ENCODE data around the gene CEACAM7.

The CEACAM7 gene

GRCh38 chr19:41706741-41707501 is 18.9 kb upstream of the CEACAM7 start:
- TF ChIP-seq CTCF (IDR thresholded peaks at IDR 0.05; ENCODE audit: poor library complexity, severe bottlenecking): peak; percentile 85
- no peak for DNase-seq (ENCODE audit: low spot score)
- H3K4me3 ChIP-seq (ENCODE audit: severe bottlenecking): no peak overlapping the region

DNA sequence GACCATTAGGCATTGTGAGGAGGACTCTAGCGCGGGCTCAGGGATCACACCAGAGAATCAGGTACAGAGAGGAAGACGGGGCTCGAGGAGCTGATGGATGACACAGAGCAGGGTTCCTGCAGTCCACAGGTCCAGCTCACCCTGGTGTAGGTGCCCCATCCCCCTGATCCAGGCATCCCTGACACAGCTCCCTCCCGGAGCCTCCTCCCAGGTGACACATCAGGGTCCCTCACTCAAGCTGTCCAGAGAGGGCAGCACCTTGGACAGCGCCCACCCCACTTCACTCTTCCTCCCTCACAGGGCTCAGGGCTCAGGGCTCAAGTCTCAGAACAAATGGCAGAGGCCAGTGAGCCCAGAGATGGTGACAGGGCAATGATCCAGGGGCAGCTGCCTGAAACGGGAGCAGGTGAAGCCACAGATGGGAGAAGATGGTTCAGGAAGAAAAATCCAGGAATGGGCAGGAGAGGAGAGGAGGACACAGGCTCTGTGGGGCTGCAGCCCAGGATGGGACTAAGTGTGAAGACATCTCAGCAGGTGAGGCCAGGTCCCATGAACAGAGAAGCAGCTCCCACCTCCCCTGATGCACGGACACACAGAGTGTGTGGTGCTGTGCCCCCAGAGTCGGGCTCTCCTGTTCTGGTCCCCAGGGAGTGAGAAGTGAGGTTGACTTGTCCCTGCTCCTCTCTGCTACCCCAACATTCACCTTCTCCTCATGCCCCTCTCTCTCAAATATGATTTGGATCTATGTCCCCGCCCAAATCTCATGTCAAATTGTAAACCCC is 17.5 kb upstream of the CEACAM7 start:
- no peak for TF ChIP-seq CTCF (IDR thresholded peaks at IDR 0.05; ENCODE audit: poor library complexity, severe bottlenecking)
- no peak overlapping the region for H3K27ac ChIP-seq (ENCODE audit: poor library complexity, severe bottlenecking)
- no peak overlapping the region for H3K4me3 ChIP-seq (ENCODE audit: severe bottlenecking)
- DNase-seq (ENCODE audit: low spot score) (peak; percentile 36), ATAC-seq (ENCODE audit: low read depth) (peak; percentile 41; the same call in 1 of the 3 replicates)
- H3K9me3 ChIP-seq (ENCODE audit: severe bottlenecking): peaks cover 3% of the 10 kb centered on the region
- H3K27me3 ChIP-seq (ENCODE audit: insufficient read depth, poor library complexity, severe bottlenecking): no peaks in the 10 kb centered on the region
- no peaks in the 10 kb centered on the region for H3K36me3 ChIP-seq (ENCODE audit: low read depth)
- no peaks in the 10 kb centered on the region for H3K4me1 ChIP-seq (ENCODE audit: insufficient read depth, poor library complexity, severe bottlenecking)

More at GRCh38 chr19:41706741-41707501, 18.9 kb upstream of the CEACAM7 start:
- H3K27ac ChIP-seq (ENCODE audit: poor library complexity, severe bottlenecking): no peak overlapping the region
- no peaks in the 10 kb centered on the region for H3K4me1 ChIP-seq (ENCODE audit: insufficient read depth, poor library complexity, severe bottlenecking)
- no peaks in the 10 kb centered on the region for H3K27me3 ChIP-seq (ENCODE audit: insufficient read depth, poor library complexity, severe bottlenecking)
- peak; percentile 81 for ATAC-seq (ENCODE audit: low read depth)
- peaks cover 3% of the 10 kb centered on the region for H3K9me3 ChIP-seq (ENCODE audit: severe bottlenecking)
- H3K36me3 ChIP-seq (ENCODE audit: low read depth): no peaks in the 10 kb centered on the region

DNA sequence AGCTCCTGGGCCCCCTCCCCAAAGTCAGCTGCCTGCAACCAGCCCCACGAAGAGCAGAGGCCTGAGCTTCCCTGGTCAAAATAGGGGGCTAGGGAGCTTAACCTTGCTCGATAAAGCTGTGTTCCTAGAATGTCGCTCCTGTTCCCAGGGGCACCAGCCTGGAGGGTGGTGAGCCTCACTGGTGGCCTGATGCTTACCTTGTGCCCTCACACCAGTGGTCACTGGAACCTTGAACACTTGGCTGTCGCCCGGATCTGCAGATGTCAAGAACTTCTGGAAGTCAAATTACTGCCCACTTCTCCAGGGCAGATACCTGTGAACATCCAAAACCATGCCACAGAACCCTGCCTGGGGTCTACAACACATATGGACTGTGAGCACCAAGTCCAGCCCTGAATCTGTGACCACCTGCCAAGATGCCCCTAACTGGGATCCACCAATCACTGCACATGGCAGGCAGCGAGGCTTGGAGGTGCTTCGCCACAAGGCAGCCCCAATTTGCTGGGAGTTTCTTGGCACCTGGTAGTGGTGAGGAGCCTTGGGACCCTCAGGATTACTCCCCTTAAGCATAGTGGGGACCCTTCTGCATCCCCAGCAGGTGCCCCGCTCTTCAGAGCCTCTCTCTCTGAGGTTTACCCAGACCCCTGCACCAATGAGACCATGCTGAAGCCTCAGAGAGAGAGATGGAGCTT is 15.7 kb upstream of the CEACAM7 start:
- Histone ChIP-seq H3K4me3 (ENCODE audit: severe bottlenecking) (no peak overlapping the region), H3K27ac (ENCODE audit: poor library complexity, severe bottlenecking) (no peak overlapping the region), H3K9me3 (ENCODE audit: severe bottlenecking) (peaks cover 3% of the 10 kb centered on the region), H3K36me3 (ENCODE audit: low read depth) (no peaks in the 10 kb centered on the region), H3K4me1 (ENCODE audit: insufficient read depth, poor library complexity, severe bottlenecking) (no peaks in the 10 kb centered on the region), H3K27me3 (ENCODE audit: insufficient read depth, poor library complexity, severe bottlenecking) (no peaks in the 10 kb centered on the region)
- ATAC-seq (ENCODE audit: low read depth) (no peak), DNase-seq (ENCODE audit: low spot score) (peak; percentile 37)
- no peak for TF ChIP-seq CTCF (IDR thresholded peaks at IDR 0.05; ENCODE audit: poor library complexity, severe bottlenecking)

- H3K4me1 ChIP-seq (ENCODE audit: insufficient read depth, poor library complexity, severe bottlenecking): no peaks in the 10 kb centered on the region
- no peak for TF ChIP-seq CTCF (IDR thresholded peaks at IDR 0.05; ENCODE audit: poor library complexity, severe bottlenecking)
- ATAC-seq (ENCODE audit: low read depth): peak; percentile 22; the same call in 1 of the 3 replicates
- DNase-seq (ENCODE audit: low spot score): no peak
- no peaks in the 10 kb centered on the region for H3K27me3 ChIP-seq (ENCODE audit: insufficient read depth, poor library complexity, severe bottlenecking)
- no peaks in the 10 kb centered on the region for H3K36me3 ChIP-seq (ENCODE audit: low read depth)
- no peak overlapping the region for H3K4me3 ChIP-seq (ENCODE audit: severe bottlenecking)
- no peak overlapping the region for H3K27ac ChIP-seq (ENCODE audit: poor library complexity, severe bottlenecking)
- H3K9me3 ChIP-seq (ENCODE audit: severe bottlenecking): peaks cover 3% of the 10 kb centered on the region
These were observed 14.1 kb upstream of the CEACAM7 start for GRCh38 chr19:41702171-41702651.

Data from RWPE2 (cell line).